RCC 7860 (cell line): ENCODE measurements around the gene SCUBE1.

Source experiments
- DNase-seq: peaks from one replicate; pipeline ENCODE4 v3.0.0-alpha.2; 2015; ENCODE audit warnings: low spot score
- FAIRE-seq: peaks from 2 replicates; lab custom pipeline; 2012; peaks lifted over from hg19 to GRCh38; lab: Jason Lieb, UNC

SCUBE1 gene

GRCh38 chr22:43304831-43305590 lies 38.2 kb downstream of the SCUBE1 start:
- DNase-seq: no peak
- no peak for FAIRE-seq

GRCh38 chr22:43303751-43304150 lies 39.4 kb downstream of the SCUBE1 start:
- DNase-seq (no peak), FAIRE-seq (no peak)

GRCh38 chr22:43303166-43303565 lies 40.0 kb downstream of the SCUBE1 start:
- DNase-seq: no peak
- no peak for FAIRE-seq

- DNase-seq (no peak), FAIRE-seq (no peak)
Measured at GRCh38 chr22:43302531-43303041, 40.6 kb downstream of the SCUBE1 start.

GRCh38 chr22:43301866-43302265 lies 41.3 kb downstream of the SCUBE1 start:
- FAIRE-seq (no peak), DNase-seq (no peak)

- FAIRE-seq: no peak
- no peak for DNase-seq
Measured at GRCh38 chr22:43300891-43301676, 42.1 kb downstream of the SCUBE1 start.

GRCh38 chr22:43299736-43300135 lies 43.4 kb downstream of the SCUBE1 start:
- DNase-seq: no peak
- no peak for FAIRE-seq

GRCh38 chr22:43298062-43298801 lies 44.9 kb downstream of the SCUBE1 start:
- DNase-seq: no peak
- FAIRE-seq: no peak

- DNase-seq (no peak), FAIRE-seq (no peak)
Measured at GRCh38 chr22:43297270-43298061, 45.7 kb downstream of the SCUBE1 start.

GRCh38 chr22:43296276-43296902 lies 46.8 kb downstream of the SCUBE1 start:
- DNase-seq (no peak), FAIRE-seq (no peak)

GRCh38 chr22:43295660-43296059 lies 47.5 kb downstream of the SCUBE1 start:
- FAIRE-seq: no peak
- DNase-seq: no peak

- FAIRE-seq: no peak
- no peak for DNase-seq
Measured at GRCh38 chr22:43295173-43295572, 48.0 kb downstream of the SCUBE1 start.

- DNase-seq (no peak), FAIRE-seq (no peak)
Measured at GRCh38 chr22:43293655-43294392, 49.3 kb downstream of the SCUBE1 start.

- FAIRE-seq (no peak), DNase-seq (no peak)
Measured at GRCh38 chr22:43293259-43293654, 49.9 kb downstream of the SCUBE1 start.

GRCh38 chr22:43292630-43293018 lies 50.5 kb downstream of the SCUBE1 start:
- FAIRE-seq: no peak

GRCh38 chr22:43291381-43291780 lies 51.8 kb downstream of the SCUBE1 start:
- FAIRE-seq: no peak
- DNase-seq: no peak

More at GRCh38 chr22:43292630-43293018, 50.5 kb downstream of the SCUBE1 start:
- DNase-seq: no peak

GRCh38 chr22:43289976-43290721 lies 53.0 kb downstream of the SCUBE1 start:
- DNase-seq (no peak), FAIRE-seq (no peak)

GRCh38 chr22:43289531-43289963 lies 53.6 kb downstream of the SCUBE1 start:
- no peak for DNase-seq
- FAIRE-seq: no peak
